ENCODE measurements around the gene CIAO3.

Gene CIAO3

DNA sequence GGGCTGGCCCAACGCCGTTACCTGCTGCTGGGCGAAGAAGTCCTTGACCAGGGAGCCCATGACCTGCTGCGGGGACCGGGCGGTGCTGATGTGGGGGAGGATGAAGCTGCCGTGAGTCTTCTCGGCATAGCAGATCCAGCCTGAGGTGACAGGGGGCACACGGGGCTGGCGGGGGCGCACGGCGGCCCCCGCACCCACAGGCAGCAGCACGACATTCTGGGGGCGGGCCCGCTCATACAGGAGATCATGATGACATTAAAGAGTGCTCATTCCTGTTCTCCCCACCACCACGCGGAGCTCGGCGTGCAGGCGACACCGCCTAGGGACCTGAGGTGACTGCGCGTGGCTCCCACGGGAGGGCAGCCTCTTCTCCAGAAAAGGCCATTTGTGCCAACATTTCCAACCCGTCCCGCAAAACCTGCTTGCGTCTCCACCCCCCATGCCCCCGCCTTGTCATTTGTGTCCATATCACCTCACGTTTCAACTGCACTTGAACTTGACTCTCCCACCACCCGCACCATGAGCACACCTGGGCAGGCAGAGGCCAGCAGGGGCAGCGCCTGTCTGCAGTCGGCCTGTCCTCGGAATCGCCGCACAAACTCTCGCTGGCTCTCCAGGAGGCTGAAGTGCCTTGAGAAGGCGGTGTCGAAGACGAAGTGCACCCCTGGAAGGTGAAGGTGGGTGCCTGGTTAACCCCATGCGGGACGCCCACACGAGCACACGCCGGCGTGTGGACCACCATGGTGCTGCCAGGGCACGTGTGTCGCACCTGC, 6.4 kb downstream of the CIAO3 start:
- H3K27ac ChIP-seq = no peak overlapping the region
- TF ChIP-seq, protein P1, sequence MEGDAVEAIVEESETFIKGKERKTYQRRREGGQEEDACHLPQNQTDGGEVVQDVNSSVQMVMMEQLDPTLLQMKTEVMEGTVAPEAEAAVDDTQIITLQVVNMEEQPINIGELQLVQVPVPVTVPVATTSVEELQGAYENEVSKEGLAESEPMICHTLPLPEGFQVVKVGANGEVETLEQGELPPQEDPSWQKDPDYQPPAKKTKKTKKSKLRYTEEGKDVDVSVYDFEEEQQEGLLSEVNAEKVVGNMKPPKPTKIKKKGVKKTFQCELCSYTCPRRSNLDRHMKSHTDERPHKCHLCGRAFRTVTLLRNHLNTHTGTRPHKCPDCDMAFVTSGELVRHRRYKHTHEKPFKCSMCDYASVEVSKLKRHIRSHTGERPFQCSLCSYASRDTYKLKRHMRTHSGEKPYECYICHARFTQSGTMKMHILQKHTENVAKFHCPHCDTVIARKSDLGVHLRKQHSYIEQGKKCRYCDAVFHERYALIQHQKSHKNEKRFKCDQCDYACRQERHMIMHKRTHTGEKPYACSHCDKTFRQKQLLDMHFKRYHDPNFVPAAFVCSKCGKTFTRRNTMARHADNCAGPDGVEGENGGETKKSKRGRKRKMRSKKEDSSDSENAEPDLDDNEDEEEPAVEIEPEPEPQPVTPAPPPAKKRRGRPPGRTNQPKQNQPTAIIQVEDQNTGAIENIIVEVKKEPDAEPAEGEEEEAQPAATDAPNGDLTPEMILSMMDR (conservative IDR thresholded peaks at IDR 0.05; ENCODE audit: low read depth) = no peak
- POLR2A ChIA-PET (ENCODE audit: low non-redundant PET) = interaction anchor here (0.6 kb wide), 1 partner anchor 49 kb away, joined by 4 read pairs; no protein-coding TSS in a partner anchor
- DNase-seq (ENCODE audit: low spot score) = no peak
- CTCF ChIA-PET = interaction anchor here (0.6 kb wide), 1 partner anchor 67 kb away, joined by 4 read pairs; no protein-coding TSS in a partner anchor

DNA sequence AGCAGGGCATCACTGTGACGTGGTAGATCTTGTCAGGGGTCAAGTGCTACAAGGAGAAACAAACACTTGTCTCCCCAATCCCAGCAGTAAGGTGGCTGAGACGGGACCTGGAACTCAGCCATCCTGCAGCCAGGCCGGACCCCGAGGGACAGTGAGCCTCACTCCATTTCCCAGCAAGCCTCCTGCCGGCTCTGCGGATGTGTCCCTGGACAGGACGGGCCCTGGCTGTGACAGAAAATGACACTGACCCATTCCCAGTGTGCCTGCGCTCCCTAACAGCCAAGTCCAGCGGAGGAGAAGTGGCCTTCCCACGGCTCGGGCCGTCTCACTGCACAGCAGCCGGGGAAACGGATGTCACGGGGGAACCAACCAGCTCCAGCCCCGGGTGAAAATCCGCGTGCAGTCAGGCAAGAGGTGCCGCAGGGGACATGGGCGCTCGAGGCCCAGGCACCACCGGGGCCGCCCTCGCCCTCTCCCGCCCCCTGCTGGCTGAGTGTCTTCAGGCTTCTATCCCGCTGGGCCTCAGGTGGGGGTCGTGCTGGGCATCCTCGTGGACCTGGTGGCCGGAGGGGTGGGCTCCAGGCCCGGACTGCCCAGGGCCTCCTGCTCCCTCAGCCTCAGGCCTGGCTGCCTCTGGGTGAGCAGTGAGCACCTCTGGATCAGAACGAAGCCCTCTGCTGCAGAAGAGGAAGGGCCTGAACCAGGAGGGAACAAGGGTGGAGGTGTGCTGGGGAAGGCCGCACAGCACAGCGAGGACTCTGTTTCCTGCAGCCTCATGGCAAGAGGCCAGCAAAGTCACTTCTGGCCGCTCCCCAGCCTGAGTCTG, 7.2 kb downstream of the CIAO3 start:
- POLR2A ChIA-PET (ENCODE audit: low non-redundant PET) = interaction anchor here (0.6 kb wide), 1 partner anchor 50 kb away, joined by 4 read pairs; no protein-coding TSS in a partner anchor
- DNase-seq (ENCODE audit: low spot score) = no peak
- H3K27ac ChIP-seq = peak overlapping the region; percentile 95; the same call in 1 of the 2 replicates
- TF ChIP-seq, protein P1 (conservative IDR thresholded peaks at IDR 0.05; ENCODE audit: low read depth) = no peak
- CTCF ChIA-PET = interaction anchor here (0.6 to 0.9 kb wide), 3 partner anchors 8 to 66 kb away, joined by 3 to 4 read pairs (median 3); partner anchors contain the start of gene CIAO3

DNA sequence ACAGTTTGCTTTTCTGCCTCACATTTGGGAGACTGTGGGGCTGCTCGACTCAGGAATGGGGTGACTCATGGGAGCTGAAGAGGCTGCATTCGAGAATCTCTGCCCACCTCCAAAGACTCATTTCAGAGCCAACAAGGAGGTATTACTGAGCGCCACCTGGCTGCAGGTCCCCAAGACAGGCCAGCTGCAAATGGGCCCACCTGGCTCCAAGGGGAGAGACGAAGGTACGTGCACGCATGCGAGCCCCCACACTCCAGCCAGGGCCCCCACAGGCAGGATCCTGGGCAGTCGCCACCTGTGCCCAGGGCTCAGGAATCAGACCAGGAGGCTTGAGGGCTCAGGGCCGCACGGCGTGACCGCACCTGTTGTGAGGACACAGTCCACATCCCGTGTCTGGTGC, 7.9 kb downstream of the CIAO3 start:
- ChIA-PET CTCF (interaction anchor here (0.6 to 0.9 kb wide), 2 partner anchors 8 to 22 kb away, joined by 3 read pairs; partner anchors contain the start of gene CIAO3), POLR2A (ENCODE audit: low non-redundant PET) (no interaction called here)
- peak overlapping the region; percentile 95 for H3K27ac ChIP-seq
- DNase-seq (ENCODE audit: low spot score) = no peak
- TF ChIP-seq, protein P1 (conservative IDR thresholded peaks at IDR 0.05; ENCODE audit: low read depth) = no peak

DNA sequence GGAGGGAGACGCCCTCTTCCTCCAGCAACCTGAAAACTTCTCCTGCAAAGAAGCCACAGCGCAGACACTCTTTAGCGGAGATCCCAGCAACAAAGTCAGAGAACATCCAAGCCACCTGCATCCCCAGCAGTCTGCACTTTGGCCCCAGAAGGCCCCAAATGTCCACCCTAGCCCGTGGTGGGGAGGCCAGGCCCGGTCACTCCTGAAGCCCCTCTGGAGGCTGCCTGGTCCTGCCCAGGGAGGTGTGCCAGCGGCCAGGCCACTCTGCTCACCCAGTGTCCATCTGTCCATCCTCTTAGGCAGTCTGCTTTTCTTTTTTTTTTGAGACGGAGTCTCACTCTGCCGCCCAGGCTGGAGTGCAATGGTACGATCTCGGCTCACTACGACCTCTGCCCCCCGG, 8.5 kb downstream of the CIAO3 start:
- TF ChIP-seq, protein P1 (conservative IDR thresholded peaks at IDR 0.05; ENCODE audit: low read depth) = no peak
- peak overlapping the region; percentile 95 for H3K27ac ChIP-seq
- ChIA-PET POLR2A (ENCODE audit: low non-redundant PET) (no interaction called here), CTCF (interaction anchor here (1.3 kb wide), 1 partner anchor 20 kb away, joined by 6 read pairs; no protein-coding TSS in a partner anchor)
- DNase-seq (ENCODE audit: low spot score) = no peak

DNA sequence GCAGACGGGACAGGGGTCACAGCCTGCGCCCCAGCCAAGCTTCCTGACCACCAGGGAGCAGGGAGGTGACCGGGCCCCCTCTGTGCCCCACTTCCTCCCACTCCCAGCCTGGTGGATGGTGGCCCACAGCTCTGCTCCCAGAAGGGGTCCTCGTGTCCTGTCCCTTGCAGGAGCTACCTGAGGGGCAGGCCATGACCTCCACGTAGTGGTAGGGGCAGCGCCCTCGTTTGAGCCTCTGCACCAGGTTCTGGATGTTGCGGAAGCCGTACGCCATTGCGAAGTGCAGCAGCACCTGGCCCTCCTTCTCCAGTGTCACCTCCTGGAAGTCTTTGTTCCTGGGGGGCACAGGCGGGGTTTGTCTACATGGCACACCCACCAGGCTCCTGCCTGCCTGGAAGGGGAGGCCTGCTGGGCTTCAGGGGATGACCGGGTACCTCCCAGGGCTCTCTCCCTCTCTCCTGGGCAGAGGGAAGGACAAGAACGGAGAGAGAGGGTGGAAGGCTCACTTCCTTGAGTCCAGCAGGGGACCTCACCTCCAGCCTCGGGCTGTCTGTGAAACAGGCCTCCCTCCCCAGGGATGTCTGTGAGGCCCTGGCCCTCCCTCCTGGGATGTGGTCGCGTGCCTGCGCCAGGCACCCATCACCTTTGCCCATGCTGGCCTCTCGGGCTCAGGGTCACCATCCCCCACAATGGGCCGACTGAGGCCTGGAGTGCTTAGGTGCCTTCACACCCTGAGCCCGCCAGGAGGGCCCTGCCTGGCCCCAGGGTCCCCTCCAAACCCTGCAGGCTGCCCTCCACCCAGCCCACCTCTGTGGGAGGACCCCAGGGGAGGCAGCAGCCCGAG, 9.9 kb downstream of the CIAO3 start:
- ChIA-PET CTCF (interaction anchor here (0.6 to 1.3 kb wide), 2 partner anchors 19 to 70 kb away, joined by 3 to 6 read pairs; no protein-coding TSS in a partner anchor), POLR2A (ENCODE audit: low non-redundant PET) (no interaction called here)
- peak overlapping the region; percentile 95 for H3K27ac ChIP-seq
- TF ChIP-seq, protein P1 (conservative IDR thresholded peaks at IDR 0.05; ENCODE audit: low read depth) = no peak
- DNase-seq (ENCODE audit: low spot score) = no peak
